UCSD-AML1 (cell line): Measurements from ENCODE around the gene SLC5A2.
A peak's percentile ranks its signal among the peaks of the same experiment; 100 is the strongest.
"Not testable (repeated sequence)": the region's sequence is repeated elsewhere in the genome, so short reads cannot be mapped to it uniquely, and the experiment has no call there.

Experiments
- DNase-seq: peaks from one replicate; lab custom pipeline; 2025; ENCODE audit not compliant: unreplicated experiment; lab: John Stamatoyannopoulos, UW

The SLC5A2 gene

GRCh38 chr16:31474773-31475738 is 7.9 kb upstream of the SLC5A2 start:
- no peak for DNase-seq

- no peak for DNase-seq
Observed at GRCh38 chr16:31475946-31476302, 7.0 kb upstream of the SLC5A2 start.

- no peak for DNase-seq
Observed at GRCh38 chr16:31476303-31477219, 6.4 kb upstream of the SLC5A2 start.

- DNase-seq = no peak
Observed at GRCh38 chr16:31477220-31478216, 5.4 kb upstream of the SLC5A2 start.

DNA sequence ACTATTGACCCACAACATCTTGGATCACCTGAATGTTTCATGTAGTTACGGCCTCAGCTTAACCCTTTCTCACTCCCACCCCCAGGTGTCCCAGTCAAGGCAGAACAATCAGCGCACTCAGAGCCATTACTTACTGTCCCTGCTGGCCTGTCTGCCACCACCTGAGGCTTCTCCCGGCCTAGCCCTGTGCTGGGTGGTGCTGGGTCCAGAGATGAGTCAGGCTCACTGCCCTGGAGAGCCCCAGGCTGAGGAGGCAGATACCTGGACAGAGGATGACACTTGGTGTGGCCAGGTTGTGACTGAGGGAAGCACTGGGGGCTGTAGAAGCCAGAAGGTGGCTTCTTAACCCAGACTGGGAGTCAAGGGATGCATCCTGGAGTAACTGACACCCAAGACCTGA is 4.0 kb upstream of the SLC5A2 start:
- DNase-seq = no peak

DNA sequence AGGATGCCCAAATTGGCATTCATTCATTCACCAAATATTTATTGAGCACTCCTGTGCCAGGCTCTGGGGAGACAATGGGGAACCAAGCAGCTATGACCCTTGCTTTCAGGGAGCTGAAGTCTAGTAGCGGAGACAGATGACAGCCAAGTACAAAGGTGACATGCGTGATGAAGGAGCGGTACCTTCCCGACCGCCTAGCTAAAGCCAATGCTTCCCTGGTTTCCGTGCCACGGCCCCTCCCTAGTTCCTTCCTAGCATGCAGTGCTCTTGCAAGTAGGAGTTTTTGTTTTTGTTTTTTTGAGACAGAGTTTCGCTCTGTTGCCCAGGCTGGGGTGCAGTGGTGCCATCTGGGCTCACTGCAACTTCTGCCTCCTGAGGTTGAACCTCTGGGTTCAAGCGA is 3.2 kb upstream of the SLC5A2 start:
- DNase-seq = no peak

- peak; percentile 65 for DNase-seq
Observed at GRCh38 chr16:31480851-31481536, 1.9 kb upstream of the SLC5A2 start.

DNA sequence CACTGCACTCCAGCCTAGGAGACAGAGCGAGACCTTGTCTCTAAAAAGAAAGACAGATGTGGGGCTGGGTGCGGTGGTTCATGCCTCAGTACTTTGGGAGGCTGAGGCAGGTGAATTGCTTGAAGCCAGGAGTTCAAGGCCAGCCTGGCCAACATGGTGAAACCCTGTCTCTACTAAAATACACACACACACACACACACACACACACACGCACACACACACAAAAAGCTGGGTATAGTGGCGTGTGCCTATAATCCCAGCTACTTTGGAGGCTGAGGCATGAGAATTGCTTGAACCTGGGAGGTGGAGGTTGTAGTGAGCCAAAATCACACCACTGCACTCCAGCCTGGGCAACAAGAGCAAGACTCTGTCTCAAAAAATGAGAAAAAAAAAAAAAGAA is 1.1 kb downstream of the SLC5A2 start:
- not testable (repeated sequence) for DNase-seq

GRCh38 chr16:31484491-31485171 is 1.7 kb downstream of the SLC5A2 start:
- peak; percentile 61 for DNase-seq

- no peak for DNase-seq
Observed at GRCh38 chr16:31485571-31485970, 2.6 kb downstream of the SLC5A2 start.

- DNase-seq = no peak
Observed at GRCh38 chr16:31486045-31486444, 3.1 kb downstream of the SLC5A2 start.

- no peak for DNase-seq
Observed at GRCh38 chr16:31487071-31487719, 4.3 kb downstream of the SLC5A2 start.

GRCh38 chr16:31487720-31488467 is 5.0 kb downstream of the SLC5A2 start:
- DNase-seq = no peak

DNA sequence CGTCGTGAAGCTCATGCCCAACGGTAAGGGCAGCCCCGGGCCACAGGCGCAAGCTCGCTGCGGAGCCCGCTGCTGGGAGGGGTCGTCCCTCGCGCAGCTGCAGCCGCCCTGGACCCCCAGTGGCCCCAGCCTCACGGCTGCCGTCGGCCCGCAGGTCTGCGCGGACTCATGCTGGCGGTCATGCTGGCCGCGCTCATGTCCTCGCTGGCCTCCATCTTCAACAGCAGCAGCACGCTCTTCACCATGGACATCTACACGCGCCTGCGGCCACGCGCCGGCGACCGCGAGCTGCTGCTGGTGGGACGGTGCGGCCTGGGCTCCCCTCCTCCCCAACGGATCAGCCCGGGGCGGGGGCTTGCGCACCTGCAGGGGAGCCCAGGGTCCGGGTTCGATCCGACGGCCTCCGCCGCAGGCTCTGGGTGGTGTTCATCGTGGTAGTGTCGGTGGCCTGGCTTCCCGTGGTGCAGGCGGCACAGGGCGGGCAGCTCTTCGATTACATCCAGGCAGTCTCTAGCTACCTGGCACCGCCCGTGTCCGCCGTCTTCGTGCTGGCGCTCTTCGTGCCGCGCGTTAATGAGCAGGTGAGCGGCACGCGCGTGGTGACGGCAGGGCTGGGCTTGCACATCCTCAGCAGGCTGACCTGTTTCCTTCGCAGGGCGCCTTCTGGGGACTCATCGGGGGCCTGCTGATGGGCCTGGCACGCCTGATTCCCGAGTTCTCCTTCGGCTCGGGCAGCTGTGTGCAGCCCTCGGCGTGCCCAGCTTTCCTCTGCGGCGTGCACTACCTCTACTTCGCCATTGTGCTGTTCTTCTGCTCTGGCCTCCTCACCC is 5.8 kb downstream of the SLC5A2 start:
- no peak for DNase-seq

GRCh38 chr16:31489298-31489564 is 6.3 kb downstream of the SLC5A2 start:
- DNase-seq = no peak

GRCh38 chr16:31489616-31490584 is 7.0 kb downstream of the SLC5A2 start:
- DNase-seq = no peak
